ENCODE data around the gene LTB4R. TPM values are rescaled to one million over a fixed set of nuclear protein-coding genes. Genes with fewer than 3 reads are reported as not detected.
"Not testable (repeated sequence)": the region's sequence is repeated elsewhere in the genome, so short reads cannot be mapped to it uniquely, and the experiment has no call there.

LTB4R gene
- total RNA-seq, 4 donors from 2014 or later, result 83.1 to 137 (median 117) TPM

GRCh38 chr14:24348186-24348585, 36.9 kb downstream of the LTB4R start:
- Histone ChIP-seq H3K27ac (no peak overlapping the region), H3K36me3 (no peaks in the 10 kb centered on the region), H3K27me3 (no peaks in the 10 kb centered on the region), H3K4me3 (no peak overlapping the region), H3K4me1 (no peaks in the 10 kb centered on the region), H3K9me3 (no peaks in the 10 kb centered on the region)
- no peak for DNase-seq (ENCODE audit: low spot score in 2 of 2)
- TF ChIP-seq CTCF (IDR thresholded peaks at IDR 0.05) (no peak), EP300 (IDR thresholded peaks at IDR 0.05) (no peak)
- WGBS, result 91% methylated on average over 2 of the region's 2 CpGs

- no peaks in the 10 kb centered on the region for H3K9me3 ChIP-seq
- DNase-seq (ENCODE audit: low spot score in 2 of 2), result no peak
- TF ChIP-seq EP300 (IDR thresholded peaks at IDR 0.05) (no peak), POLR2AphosphoS5 (IDR thresholded peaks at IDR 0.05) (no peak), CTCF (IDR thresholded peaks at IDR 0.05) (no peak), POLR2A (IDR thresholded peaks at IDR 0.05) (no peak)
- no peaks in the 10 kb centered on the region for H3K4me1 ChIP-seq
- WGBS, result 75% methylated on average over 5 of the region's 5 CpGs
- no peak overlapping the region for H3K27ac ChIP-seq
- H3K36me3 ChIP-seq, result no peaks in the 10 kb centered on the region
- no peaks in the 10 kb centered on the region for H3K27me3 ChIP-seq
- H3K4me3 ChIP-seq, result no peak overlapping the region
These were observed 38.4 kb downstream of the LTB4R start for GRCh38 chr14:24349742-24350141.

- Histone ChIP-seq H3K36me3 (no peaks in the 10 kb centered on the region), H3K4me1 (no peaks in the 10 kb centered on the region), H3K9me3 (no peaks in the 10 kb centered on the region), H3K27me3 (no peaks in the 10 kb centered on the region), H3K27ac (no peak overlapping the region), H3K4me3 (no peak overlapping the region)
- no peak for DNase-seq (ENCODE audit: low spot score in 2 of 2)
- 38% methylated on average over 4 of the region's 4 CpGs for WGBS
- no peak for TF ChIP-seq EP300 (IDR thresholded peaks at IDR 0.05)
- no peak for TF ChIP-seq POLR2A (IDR thresholded peaks at IDR 0.05)
- TF ChIP-seq CTCF (IDR thresholded peaks at IDR 0.05), result no peak
- TF ChIP-seq POLR2AphosphoS5 (IDR thresholded peaks at IDR 0.05), result no peak
These were observed 40.2 kb downstream of the LTB4R start for GRCh38 chr14:24351517-24351916.

GRCh38 chr14:24353559-24354481, 42.5 kb downstream of the LTB4R start:
- H3K27me3 ChIP-seq, result no peaks in the 10 kb centered on the region
- no peak for DNase-seq (ENCODE audit: low spot score in 2 of 2)
- WGBS, result 68% methylated on average over 5 of the region's 5 CpGs
- H3K4me3 ChIP-seq, result no peak overlapping the region
- peak overlapping the region; percentile 40 for H3K27ac ChIP-seq
- H3K9me3 ChIP-seq, result no peaks in the 10 kb centered on the region
- H3K4me1 ChIP-seq, result no peaks in the 10 kb centered on the region
- H3K36me3 ChIP-seq, result no peaks in the 10 kb centered on the region
- TF ChIP-seq POLR2A (IDR thresholded peaks at IDR 0.05) (no peak), POLR2AphosphoS5 (IDR thresholded peaks at IDR 0.05) (no peak), CTCF (IDR thresholded peaks at IDR 0.05) (no peak), EP300 (IDR thresholded peaks at IDR 0.05) (no peak)

GRCh38 chr14:24354482-24354825, 43.2 kb downstream of the LTB4R start:
- DNase-seq (ENCODE audit: low spot score in 2 of 2); H3K4me3 ChIP-seq; H3K9me3 ChIP-seq; H3K27me3 ChIP-seq; H3K4me1 ChIP-seq; H3K36me3 ChIP-seq: not testable (repeated sequence)
- H3K27ac ChIP-seq, result peak overlapping the region; percentile 40
- 81% methylated on average over 3 of the region's 3 CpGs for WGBS
